IMR-90 (cell line): ENCODE results near the gene CDC34. TPM values are rescaled to one million over a fixed set of nuclear protein-coding genes. Genes with fewer than 3 reads are reported as not detected.
"Not testable (repeated sequence)": the region's sequence is repeated elsewhere in the genome, so short reads cannot be mapped to it uniquely, and the experiment has no call there.

Source experiments
- ATAC-seq: fragments of 200-7000 bp; cut with Tn5 transposase; 2 replicates; pipeline ENCODE4 v1.9.1; 2020; ENCODE audit warnings: low read depth, mild to moderate bottlenecking, moderate library complexity
- BruUV-seq: library from RNA; stranded (reverse); fragments of 400-500 nt; replicated peaks from 2 replicates; lab custom pipeline; 2021; lab: Mats Ljungman, UMichigan
- CTCF ChIA-PET: fragments of 300-600 bp; formaldehyde crosslinking; extraction: SDS; loops from one replicate; lab custom pipeline; 2021; ENCODE audit warnings: antibody characterized with exemption; lab: Yijun Ruan, JAX
- POLR2A ChIA-PET: fragments of 300-600 bp; sonication (Branson Sonifier 250); formaldehyde crosslinking; loops from one replicate; lab custom pipeline; 2022; ENCODE audit warnings: antibody characterized with exemption; ENCODE audit not compliant: unreplicated experiment; lab: Charles Lee
- DNase-seq: peaks from one replicate; pipeline ENCODE4 v3.0.0; 2013
- H2AFZ ChIP-seq: replicated peaks from 2 replicates; pipeline ENCODE3; 2013; ENCODE audit warnings: low read length, mild to moderate bottlenecking; ENCODE audit not compliant: poor library complexity
- H2AK5ac ChIP-seq: 2 replicates; pipeline ENCODE4 v1.6.1; 2013; ENCODE audit warnings: low read depth, low read length, inconsistent platforms
- H2AK9ac ChIP-seq: replicated peaks from 2 replicates; pipeline ENCODE3; 2013; ENCODE audit warnings: mild to moderate bottlenecking, low read depth, low read length, moderate library complexity; ENCODE audit not compliant: poor library complexity
- H2BK120ac ChIP-seq: 2 replicates; pipeline ENCODE4 v1.6.1; 2013; ENCODE audit warnings: low read depth, low read length, inconsistent platforms
- H2BK15ac ChIP-seq: 3 replicates; pipeline ENCODE4 v1.6.1; 2013; ENCODE audit warnings: low read depth, low read length, inconsistent platforms
- H2BK20ac ChIP-seq: 2 replicates; pipeline ENCODE4 v1.6.1; 2013; ENCODE audit warnings: low read depth, mild to moderate bottlenecking, inconsistent platforms, low read length, moderate library complexity
- H2BK5ac ChIP-seq: 2 replicates; pipeline ENCODE4 v1.6.1; 2013; ENCODE audit warnings: mild to moderate bottlenecking, low read depth, low read length, inconsistent platforms; ENCODE audit not compliant: poor library complexity, severe bottlenecking
- H3K14ac ChIP-seq: replicated peaks from 2 replicates; pipeline ENCODE4 v1.6.1; 2013; ENCODE audit warnings: low read depth, low read length, inconsistent platforms
- H3K18ac ChIP-seq: 2 replicates; pipeline ENCODE4 v1.6.1; 2013; ENCODE audit warnings: low read depth, low read length, control low read depth
- H3K23ac ChIP-seq: 2 replicates; pipeline ENCODE4 v1.6.1; 2013; ENCODE audit warnings: low read depth, low read length, inconsistent platforms
- H3K27ac ChIP-seq: 2 replicates; pipeline ENCODE4 v1.5.1; 2013; ENCODE audit warnings: mild to moderate bottlenecking, control low read depth, low read length; ENCODE audit not compliant: insufficient read depth
- H3K27me3 ChIP-seq: 2 replicates; pipeline ENCODE4 v1.6.1; 2013; ENCODE audit warnings: low read length; ENCODE audit not compliant: control insufficient read depth, insufficient read depth
- H3K36me3 ChIP-seq: 2 replicates; pipeline ENCODE4 v1.6.1; 2013; ENCODE audit warnings: low read length, mixed read lengths; ENCODE audit not compliant: control insufficient read depth, insufficient read depth
- H3K4ac ChIP-seq: 2 replicates; pipeline ENCODE4 v1.6.1; 2013; ENCODE audit warnings: low read depth, low read length, inconsistent platforms
- H3K4me1 ChIP-seq: 2 replicates; pipeline ENCODE4 v1.6.1; 2013; ENCODE audit warnings: low read length, mixed read lengths; ENCODE audit not compliant: control insufficient read depth, insufficient read depth
- H3K4me2 ChIP-seq: 2 replicates; pipeline ENCODE4 v1.6.1; 2013; ENCODE audit warnings: low read depth, mild to moderate bottlenecking, control low read depth, low read length, moderate library complexity
- H3K4me3 ChIP-seq: 2 replicates; pipeline ENCODE4 v1.5.1; 2013; ENCODE audit warnings: low read depth, mild to moderate bottlenecking, control low read depth, low read length, moderate library complexity; ENCODE audit not compliant: insufficient read depth
- H3K56ac ChIP-seq: 2 replicates; pipeline ENCODE4 v1.6.1; 2013; ENCODE audit warnings: low read length, inconsistent platforms; ENCODE audit not compliant: insufficient read depth; ENCODE audit errors: extremely low read depth
- H3K79me1 ChIP-seq, 2 experiments: 2 replicates each; pipeline ENCODE4 v1.6.1; 2013; ENCODE audit warnings: low read length in 2 of 2, inconsistent platforms in 1 of 2, low read depth in 1 of 2
- H3K9ac ChIP-seq: 2 replicates; pipeline ENCODE4 v1.6.1; 2013; ENCODE audit warnings: low read depth, low read length, control low read depth
- H3K9me1 ChIP-seq: 2 replicates; pipeline ENCODE4 v1.6.1; 2013; ENCODE audit warnings: low read length, inconsistent platforms; ENCODE audit not compliant: insufficient read depth
- H3K9me3 ChIP-seq: 2 replicates; pipeline ENCODE4 v1.6.1; 2013; ENCODE audit warnings: low read length; ENCODE audit not compliant: control insufficient read depth, insufficient read depth
- H4K20me1 ChIP-seq: 2 replicates; pipeline ENCODE4 v1.6.1; 2013; ENCODE audit warnings: low read length, inconsistent platforms; ENCODE audit not compliant: insufficient read depth
- H4K5ac ChIP-seq: 2 replicates; pipeline ENCODE4 v1.6.1; 2013; ENCODE audit warnings: mild to moderate bottlenecking, low read depth, low read length, control low read depth
- H4K8ac ChIP-seq, 2 experiments: 2 replicates each; pipeline ENCODE4 v1.6.1; 2013; ENCODE audit warnings: low read depth in 2 of 2, low read length in 2 of 2, control low read depth in 1 of 2, inconsistent platforms in 1 of 2
- H4K91ac ChIP-seq: 2 replicates; pipeline ENCODE4 v1.6.1; 2013; ENCODE audit warnings: low read depth, low read length, inconsistent platforms; ENCODE audit not compliant: insufficient read depth
- WGBS, 2 experiments: methylation state at CpG; one replicate each; pipeline versions ENCODE4 v1.1.5 to v1.1.7; 2013; ENCODE audit warnings: missing lambda C conversion rate in 2 of 2; ENCODE audit not compliant: insufficient read length in 1 of 2; ENCODE audit errors: extremely low coverage in 2 of 2; 5-methylcytosine and 5-hydroxymethylcytosine counted together
- dilution Hi-C: fragments of 300-500 bp; cut with HindIII; formaldehyde crosslinking; loops from one replicate; pipeline ENCODE4 v1.14.3; 2018; ENCODE audit warnings: low sequenced_read_pairs; ENCODE audit not compliant: unreplicated experiment
- in situ Hi-C: fragments of 300-500 bp; cut with MboI; formaldehyde crosslinking; loops from 3 replicates; pipeline ENCODE4 v1.14.3; 2019; ENCODE audit warnings: low sequenced_read_pairs, inconsistent platforms, mixed read lengths
- intact Hi-C: fragments of 100-400 bp; cut with micrococcal nuclease; formaldehyde crosslinking; loops from 2 replicates; pipeline ENCODE4 v1.10.0; 2022
- polyA plus RNA-seq, 3 experiments: library from polyadenylated mRNA; depleted of rRNA; stranded (reverse); fragments of >200 nt; gene quantifications; 2 replicates each; pipeline ENCODE4 v1.2.3, GENCODE V29; 2012; ENCODE audit warnings: low replicate concordance in 1 of 3
- total RNA-seq: library from RNA; depleted of rRNA; stranded (reverse); fragments of >200 nt; gene quantifications from 2 replicates; pipeline ENCODE4 v1.2.3, GENCODE V29; 2012

Gene CDC34
- total and polyA plus RNA-seq, 2 of the 4 experiments (the other 2 are of a cell fraction) = 35.7 to 68.9 TPM

DNA sequence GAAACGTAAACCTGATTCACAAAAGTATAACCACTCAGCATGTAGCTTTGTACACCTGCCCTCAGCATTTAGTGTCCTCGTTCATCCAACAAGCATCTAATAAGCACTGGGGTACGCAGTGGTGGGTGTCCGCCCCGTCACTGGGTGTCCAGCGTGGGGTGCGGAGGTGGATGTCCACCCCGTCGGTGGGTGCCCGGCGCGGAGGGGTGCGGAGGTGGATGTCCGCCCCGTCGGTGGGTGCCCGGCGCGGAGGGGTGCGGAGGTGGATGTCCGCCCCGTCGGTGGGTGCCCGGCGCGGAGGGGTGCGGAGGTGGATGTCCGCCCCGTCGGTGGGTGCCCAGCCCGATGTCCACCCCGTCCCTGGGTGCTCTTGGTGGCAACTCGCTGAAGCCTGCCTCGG, 53.6 kb downstream of the CDC34 start:
- H3K23ac ChIP-seq = not testable (repeated sequence)
- WGBS, 2 experiments = 90% methylated on average over 23 of the region's 34 CpGs; no CpG with 5 or more reads in 1 of the 2 experiments
- H4K20me1 ChIP-seq = peaks cover 45% of the 10 kb centered on the region

More for the DNA sequence above, 53.6 kb downstream of the CDC34 start:
- ATAC-seq, H3K79me1 ChIP-seq, H3K4me2 ChIP-seq, BruUV-seq, H2AK9ac ChIP-seq, H2AFZ ChIP-seq, H3K56ac ChIP-seq, H3K9me1 ChIP-seq, H2BK20ac ChIP-seq, dilution Hi-C loops, H4K5ac ChIP-seq, H2BK15ac ChIP-seq, H4K8ac ChIP-seq, H3K4ac ChIP-seq, H2AK5ac ChIP-seq, H2BK120ac ChIP-seq, H3K4me3 ChIP-seq, H3K4me1 ChIP-seq, H2BK5ac ChIP-seq, H3K9ac ChIP-seq, CTCF ChIA-PET, H3K9me3 ChIP-seq, H3K18ac ChIP-seq, H3K27me3 ChIP-seq, H3K27ac ChIP-seq, H3K14ac ChIP-seq, DNase-seq, H4K91ac ChIP-seq, POLR2A ChIA-PET: not testable (repeated sequence)
- intact Hi-C loops (loop anchor here (2.0 kb wide), 1 partner anchor 78 kb away; the partner anchor contains the start of gene RNF126), in situ Hi-C loops (loop anchor here (5.0 kb wide), 1 partner anchor 147 kb away; no protein-coding TSS in a partner anchor)
- peaks cover 21% of the 10 kb centered on the region; the same call in 1 of the 2 replicates for H3K36me3 ChIP-seq
